ENCODE data around the gene ZDHHC21. TPM values are rescaled to one million over a fixed set of nuclear protein-coding genes. Genes with fewer than 3 reads are reported as not detected.

The ZDHHC21 gene
- total RNA-seq, 1 experiment from 2014 or later: 9.9 TPM

DNA sequence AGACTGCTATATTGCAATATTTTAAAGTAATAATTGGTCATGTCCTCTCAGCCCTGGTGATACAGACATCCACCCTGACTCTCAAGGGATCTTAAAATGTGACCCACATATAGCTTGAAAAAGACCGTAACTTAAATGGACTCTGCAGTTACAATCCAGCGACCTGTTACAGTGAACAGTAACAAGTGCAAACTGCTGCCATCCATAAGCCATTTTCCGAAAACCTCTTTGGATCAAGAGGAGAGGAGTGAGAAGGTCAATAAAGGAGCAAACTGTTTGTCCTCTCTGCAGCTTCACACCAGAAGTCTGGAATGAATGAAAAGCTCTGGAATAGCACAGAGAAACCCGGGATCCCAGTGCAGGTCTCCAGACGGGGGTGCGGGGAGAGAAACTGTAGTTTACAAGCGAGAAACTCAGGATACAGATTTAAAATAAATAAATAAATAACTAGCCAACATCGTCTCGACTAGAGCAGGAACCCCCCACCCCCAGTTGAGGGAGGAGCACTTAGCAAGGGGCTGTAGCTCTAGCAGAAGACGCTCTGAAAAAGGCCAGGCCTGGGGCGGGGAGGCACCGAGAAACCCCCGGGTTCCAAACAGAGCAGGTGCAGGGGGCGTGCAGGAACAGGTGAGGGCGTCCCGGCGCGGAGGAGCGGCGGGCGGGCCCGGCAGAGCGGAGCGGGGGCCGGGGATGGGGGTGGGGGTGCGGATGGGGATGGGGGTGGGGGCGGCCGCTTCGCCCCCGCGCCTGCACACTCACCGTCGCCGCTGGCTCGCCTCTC is 572 bp downstream of the ZDHHC21 start:
- peak; percentile 18 for DNase-seq (ENCODE audit: unreplicated experiment)
- no peaks in the 10 kb centered on the region for H3K9me3 Mint-ChIP-seq (ENCODE audit: unreplicated experiment)
- TF ChIP-seq, protein P1, sequence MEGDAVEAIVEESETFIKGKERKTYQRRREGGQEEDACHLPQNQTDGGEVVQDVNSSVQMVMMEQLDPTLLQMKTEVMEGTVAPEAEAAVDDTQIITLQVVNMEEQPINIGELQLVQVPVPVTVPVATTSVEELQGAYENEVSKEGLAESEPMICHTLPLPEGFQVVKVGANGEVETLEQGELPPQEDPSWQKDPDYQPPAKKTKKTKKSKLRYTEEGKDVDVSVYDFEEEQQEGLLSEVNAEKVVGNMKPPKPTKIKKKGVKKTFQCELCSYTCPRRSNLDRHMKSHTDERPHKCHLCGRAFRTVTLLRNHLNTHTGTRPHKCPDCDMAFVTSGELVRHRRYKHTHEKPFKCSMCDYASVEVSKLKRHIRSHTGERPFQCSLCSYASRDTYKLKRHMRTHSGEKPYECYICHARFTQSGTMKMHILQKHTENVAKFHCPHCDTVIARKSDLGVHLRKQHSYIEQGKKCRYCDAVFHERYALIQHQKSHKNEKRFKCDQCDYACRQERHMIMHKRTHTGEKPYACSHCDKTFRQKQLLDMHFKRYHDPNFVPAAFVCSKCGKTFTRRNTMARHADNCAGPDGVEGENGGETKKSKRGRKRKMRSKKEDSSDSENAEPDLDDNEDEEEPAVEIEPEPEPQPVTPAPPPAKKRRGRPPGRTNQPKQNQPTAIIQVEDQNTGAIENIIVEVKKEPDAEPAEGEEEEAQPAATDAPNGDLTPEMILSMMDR (IDR thresholded peaks at IDR 0.05; ENCODE audit: unreplicated experiment): no peak
- H3K36me3 Mint-ChIP-seq (ENCODE audit: insufficient read depth, unreplicated experiment): peaks cover 13% of the 10 kb centered on the region
- peaks cover 18% of the 10 kb centered on the region for H3K27me3 Mint-ChIP-seq (ENCODE audit: insufficient read depth, unreplicated experiment)
- H3K4me1 Mint-ChIP-seq (ENCODE audit: insufficient read depth, unreplicated experiment): no peaks in the 10 kb centered on the region
- H3K4me3 Mint-ChIP-seq (ENCODE audit: unreplicated experiment): peak overlapping the region; percentile 87
- H3K27ac Mint-ChIP-seq (ENCODE audit: low read depth, unreplicated experiment): peak overlapping the region; percentile 64
- intact Hi-C loops (cut with micrococcal nuclease): no loop called here
- POLR2A ChIA-PET: interaction anchor here (1.6 kb wide), 2 partner anchors 31 to 48 kb away, joined by 4 to 6 read pairs; no protein-coding TSS in a partner anchor
- no TSS peak for BruUV-seq (replicated peaks)
- CTCF ChIA-PET: interaction anchor here (0.6 to 1.6 kb wide), 7 partner anchors 31 to 707 kb away, joined by 3 to 4 read pairs (median 4); no protein-coding TSS in a partner anchor

DNA sequence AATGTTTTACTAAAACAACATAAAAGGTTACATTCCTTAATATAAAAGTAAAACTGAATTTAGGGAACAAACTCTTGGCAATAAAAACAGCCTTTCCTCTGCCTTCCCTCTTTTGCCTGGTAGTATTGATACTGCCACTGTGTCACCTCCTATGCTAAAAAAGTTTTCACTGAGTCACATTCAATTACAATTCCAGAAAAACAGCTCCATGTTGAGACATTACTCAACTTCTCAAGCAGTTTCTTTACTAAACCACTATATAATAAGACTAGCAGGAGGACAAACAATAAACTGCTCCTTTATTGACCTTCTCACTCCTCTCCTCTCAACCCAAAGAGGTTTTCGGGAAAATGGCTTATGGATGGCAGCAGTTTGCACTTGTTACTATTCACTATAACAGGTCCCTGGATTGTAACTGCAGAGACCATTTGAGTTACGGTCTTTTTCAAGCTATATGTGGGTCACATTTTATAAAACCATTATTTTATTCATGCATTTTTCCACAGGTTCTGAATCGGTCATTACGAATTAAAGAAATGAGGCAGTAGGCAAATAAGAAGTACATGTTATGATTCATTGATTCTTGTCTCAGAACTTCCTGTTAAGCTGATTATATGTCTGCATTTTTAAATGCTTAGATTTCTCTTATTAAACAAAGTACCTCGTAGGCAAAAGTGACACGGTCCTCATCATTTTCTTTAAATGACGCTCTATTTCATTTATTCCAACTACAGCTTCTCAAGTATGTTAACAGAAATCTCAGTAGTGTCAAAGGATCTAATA is 2.1 kb downstream of the ZDHHC21 start:
- H3K27me3 Mint-ChIP-seq (ENCODE audit: insufficient read depth, unreplicated experiment): peaks cover 3% of the 10 kb centered on the region
- no peak for DNase-seq (ENCODE audit: unreplicated experiment)
- intact Hi-C loops (cut with micrococcal nuclease): no loop called here
- H3K27ac Mint-ChIP-seq (ENCODE audit: low read depth, unreplicated experiment): no peak overlapping the region
- TF ChIP-seq, protein P1 (IDR thresholded peaks at IDR 0.05; ENCODE audit: unreplicated experiment): no peak
- CTCF ChIA-PET: interaction anchor here (0.7 to 1.6 kb wide), 5 partner anchors 29 to 1995 kb away, joined by 3 to 4 read pairs (median 3); no protein-coding TSS in a partner anchor
- no TSS peak for BruUV-seq (replicated peaks)
- no peaks in the 10 kb centered on the region for H3K4me1 Mint-ChIP-seq (ENCODE audit: insufficient read depth, unreplicated experiment)
- POLR2A ChIA-PET: interaction anchor here (0.8 to 1.6 kb wide), 2 partner anchors 18 to 50 kb away, joined by 3 to 6 read pairs; no protein-coding TSS in a partner anchor
- H3K36me3 Mint-ChIP-seq (ENCODE audit: insufficient read depth, unreplicated experiment): peaks cover 13% of the 10 kb centered on the region
- H3K4me3 Mint-ChIP-seq (ENCODE audit: unreplicated experiment): no peak overlapping the region
- H3K9me3 Mint-ChIP-seq (ENCODE audit: unreplicated experiment): no peaks in the 10 kb centered on the region

DNA sequence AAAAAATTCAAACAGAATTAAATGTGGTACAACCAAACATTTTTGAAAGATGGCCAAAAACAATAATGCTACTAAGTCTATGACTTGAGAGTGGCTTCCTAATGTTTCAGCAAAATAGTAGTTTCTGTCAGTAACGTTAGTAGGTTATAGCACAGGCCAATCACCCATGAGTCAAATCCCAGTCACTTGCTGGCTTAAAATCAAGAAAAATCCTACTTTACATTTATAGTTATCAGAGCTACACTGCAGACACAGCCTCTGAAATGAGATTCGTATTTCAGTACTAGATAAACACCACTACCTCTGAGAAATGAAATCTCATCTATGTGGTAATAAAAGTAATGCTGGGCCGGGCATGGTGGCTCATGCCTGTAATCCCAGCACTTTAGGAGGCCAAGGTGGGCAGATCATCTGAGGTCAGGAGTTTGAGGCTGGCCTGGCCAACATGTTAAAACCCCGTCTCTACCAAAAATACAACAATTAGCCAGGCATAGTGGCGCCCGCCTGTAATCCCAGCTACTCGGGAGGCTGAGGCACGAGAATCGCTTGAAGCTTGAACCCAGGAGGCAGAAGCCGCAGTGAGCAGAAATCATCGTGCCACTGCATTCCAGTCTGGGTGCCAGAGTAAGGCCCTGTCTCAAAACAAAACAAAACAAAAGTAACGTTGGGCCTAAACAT is 6.1 kb downstream of the ZDHHC21 start:
- CTCF ChIA-PET: interaction anchor here (0.8 kb wide), 1 partner anchor 393 kb away, joined by 4 read pairs; no protein-coding TSS in a partner anchor
- BruUV-seq (replicated peaks): no TSS peak
- no peaks in the 10 kb centered on the region for H3K27me3 Mint-ChIP-seq (ENCODE audit: insufficient read depth, unreplicated experiment)
- POLR2A ChIA-PET: interaction anchor here (0.7 kb wide), 2 partner anchors 27 to 1160 kb away, joined by 3 read pairs; no protein-coding TSS in a partner anchor
- H3K4me1 Mint-ChIP-seq (ENCODE audit: insufficient read depth, unreplicated experiment): no peaks in the 10 kb centered on the region
- peak; percentile 64 for DNase-seq (ENCODE audit: unreplicated experiment)
- no peaks in the 10 kb centered on the region for H3K9me3 Mint-ChIP-seq (ENCODE audit: unreplicated experiment)
- H3K27ac Mint-ChIP-seq (ENCODE audit: low read depth, unreplicated experiment): peak overlapping the region; percentile 31
- H3K36me3 Mint-ChIP-seq (ENCODE audit: insufficient read depth, unreplicated experiment): peaks cover 19% of the 10 kb centered on the region
- TF ChIP-seq, protein P1 (IDR thresholded peaks at IDR 0.05; ENCODE audit: unreplicated experiment): no peak
- H3K4me3 Mint-ChIP-seq (ENCODE audit: unreplicated experiment): no peak overlapping the region
- intact Hi-C loops (cut with micrococcal nuclease): no loop called here
